IMR-90 (cell line): ENCODE measurements around the gene TPP2. TPM values are rescaled to one million over a fixed set of nuclear protein-coding genes. Genes with fewer than 3 reads are reported as not detected.

Source experiments
- ATAC-seq: fragments of 200-7000 bp; cut with Tn5 transposase; 2 replicates; pipeline ENCODE4 v1.9.1; 2020; ENCODE audit warnings: low read depth, mild to moderate bottlenecking, moderate library complexity
- BruUV-seq: library from RNA; stranded (reverse); fragments of 400-500 nt; replicated peaks from 2 replicates; lab custom pipeline; 2021; lab: Mats Ljungman, UMichigan
- CTCF ChIA-PET: fragments of 300-600 bp; formaldehyde crosslinking; extraction: SDS; loops from one replicate; lab custom pipeline; 2021; ENCODE audit warnings: antibody characterized with exemption; lab: Yijun Ruan, JAX
- POLR2A ChIA-PET: fragments of 300-600 bp; sonication (Branson Sonifier 250); formaldehyde crosslinking; loops from one replicate; lab custom pipeline; 2022; ENCODE audit warnings: antibody characterized with exemption; ENCODE audit not compliant: unreplicated experiment; lab: Charles Lee
- DNase-seq: peaks from one replicate; pipeline ENCODE4 v3.0.0; 2013
- H2AFZ ChIP-seq: replicated peaks from 2 replicates; pipeline ENCODE3; 2013; ENCODE audit warnings: low read length, mild to moderate bottlenecking; ENCODE audit not compliant: poor library complexity
- H2AK5ac ChIP-seq: 2 replicates; pipeline ENCODE4 v1.6.1; 2013; ENCODE audit warnings: low read depth, low read length, inconsistent platforms
- H2AK9ac ChIP-seq: replicated peaks from 2 replicates; pipeline ENCODE3; 2013; ENCODE audit warnings: mild to moderate bottlenecking, low read depth, low read length, moderate library complexity; ENCODE audit not compliant: poor library complexity
- H2BK120ac ChIP-seq: 2 replicates; pipeline ENCODE4 v1.6.1; 2013; ENCODE audit warnings: low read depth, low read length, inconsistent platforms
- H2BK15ac ChIP-seq: 3 replicates; pipeline ENCODE4 v1.6.1; 2013; ENCODE audit warnings: low read depth, low read length, inconsistent platforms
- H2BK20ac ChIP-seq: 2 replicates; pipeline ENCODE4 v1.6.1; 2013; ENCODE audit warnings: low read depth, mild to moderate bottlenecking, inconsistent platforms, low read length, moderate library complexity
- H2BK5ac ChIP-seq: 2 replicates; pipeline ENCODE4 v1.6.1; 2013; ENCODE audit warnings: mild to moderate bottlenecking, low read depth, low read length, inconsistent platforms; ENCODE audit not compliant: poor library complexity, severe bottlenecking
- H3K14ac ChIP-seq: replicated peaks from 2 replicates; pipeline ENCODE4 v1.6.1; 2013; ENCODE audit warnings: low read depth, low read length, inconsistent platforms
- H3K18ac ChIP-seq: 2 replicates; pipeline ENCODE4 v1.6.1; 2013; ENCODE audit warnings: low read depth, low read length, control low read depth
- H3K23ac ChIP-seq: 2 replicates; pipeline ENCODE4 v1.6.1; 2013; ENCODE audit warnings: low read depth, low read length, inconsistent platforms
- H3K27ac ChIP-seq: 2 replicates; pipeline ENCODE4 v1.5.1; 2013; ENCODE audit warnings: mild to moderate bottlenecking, control low read depth, low read length; ENCODE audit not compliant: insufficient read depth
- H3K27me3 ChIP-seq: 2 replicates; pipeline ENCODE4 v1.6.1; 2013; ENCODE audit warnings: low read length; ENCODE audit not compliant: control insufficient read depth, insufficient read depth
- H3K36me3 ChIP-seq: 2 replicates; pipeline ENCODE4 v1.6.1; 2013; ENCODE audit warnings: low read length, mixed read lengths; ENCODE audit not compliant: control insufficient read depth, insufficient read depth
- H3K4ac ChIP-seq: 2 replicates; pipeline ENCODE4 v1.6.1; 2013; ENCODE audit warnings: low read depth, low read length, inconsistent platforms
- H3K4me1 ChIP-seq: 2 replicates; pipeline ENCODE4 v1.6.1; 2013; ENCODE audit warnings: low read length, mixed read lengths; ENCODE audit not compliant: control insufficient read depth, insufficient read depth
- H3K4me2 ChIP-seq: 2 replicates; pipeline ENCODE4 v1.6.1; 2013; ENCODE audit warnings: low read depth, mild to moderate bottlenecking, control low read depth, low read length, moderate library complexity
- H3K4me3 ChIP-seq: 2 replicates; pipeline ENCODE4 v1.5.1; 2013; ENCODE audit warnings: low read depth, mild to moderate bottlenecking, control low read depth, low read length, moderate library complexity; ENCODE audit not compliant: insufficient read depth
- H3K56ac ChIP-seq: 2 replicates; pipeline ENCODE4 v1.6.1; 2013; ENCODE audit warnings: low read length, inconsistent platforms; ENCODE audit not compliant: insufficient read depth; ENCODE audit errors: extremely low read depth
- H3K79me1 ChIP-seq, 2 experiments: 2 replicates each; pipeline ENCODE4 v1.6.1; 2013; ENCODE audit warnings: low read length in 2 of 2, inconsistent platforms in 1 of 2, low read depth in 1 of 2
- H3K9ac ChIP-seq: 2 replicates; pipeline ENCODE4 v1.6.1; 2013; ENCODE audit warnings: low read depth, low read length, control low read depth
- H3K9me1 ChIP-seq: 2 replicates; pipeline ENCODE4 v1.6.1; 2013; ENCODE audit warnings: low read length, inconsistent platforms; ENCODE audit not compliant: insufficient read depth
- H3K9me3 ChIP-seq: 2 replicates; pipeline ENCODE4 v1.6.1; 2013; ENCODE audit warnings: low read length; ENCODE audit not compliant: control insufficient read depth, insufficient read depth
- H4K20me1 ChIP-seq: 2 replicates; pipeline ENCODE4 v1.6.1; 2013; ENCODE audit warnings: low read length, inconsistent platforms; ENCODE audit not compliant: insufficient read depth
- H4K5ac ChIP-seq: 2 replicates; pipeline ENCODE4 v1.6.1; 2013; ENCODE audit warnings: mild to moderate bottlenecking, low read depth, low read length, control low read depth
- H4K8ac ChIP-seq, 2 experiments: 2 replicates each; pipeline ENCODE4 v1.6.1; 2013; ENCODE audit warnings: low read depth in 2 of 2, low read length in 2 of 2, control low read depth in 1 of 2, inconsistent platforms in 1 of 2
- H4K91ac ChIP-seq: 2 replicates; pipeline ENCODE4 v1.6.1; 2013; ENCODE audit warnings: low read depth, low read length, inconsistent platforms; ENCODE audit not compliant: insufficient read depth
- BHLHE40 ChIP-seq: fragments of 150-350 bp; IDR thresholded peaks from 2 replicates; pipeline ENCODE4 v1.6.1; 2016; ENCODE audit warnings: mild to moderate bottlenecking, low read depth, low read length
- CHD1 ChIP-seq: IDR thresholded peaks from 2 replicates; pipeline ENCODE4 v1.6.1; 2012; ENCODE audit warnings: low read depth, low read length, improper control_type of control experiment
- FOS ChIP-seq: fragments of 150-350 bp; IDR thresholded peaks from 2 replicates; pipeline ENCODE4 v1.6.1; 2016; ENCODE audit warnings: low read depth, low read length
- MAFK ChIP-seq: IDR thresholded peaks from 2 replicates; pipeline ENCODE4 v1.6.1; 2012; ENCODE audit warnings: low read depth, low read length, improper control_type of control experiment
- MAZ ChIP-seq: IDR thresholded peaks from 2 replicates; pipeline ENCODE4 v1.6.1; 2012; ENCODE audit warnings: low read depth, mild to moderate bottlenecking, low read length, improper control_type of control experiment, moderate library complexity, borderline replicate concordance
- MXI1 ChIP-seq: IDR thresholded peaks from 2 replicates; pipeline ENCODE4 v1.6.1; 2012; ENCODE audit warnings: low read depth, mild to moderate bottlenecking, low read length, moderate library complexity, borderline replicate concordance
- POLR2A ChIP-seq: IDR thresholded peaks from 2 replicates; pipeline ENCODE4 v1.6.1; 2012; ENCODE audit warnings: mild to moderate bottlenecking, low read depth, low read length
- RAD21 ChIP-seq: IDR thresholded peaks from 2 replicates; pipeline ENCODE4 v1.6.1; 2012; ENCODE audit warnings: low read length, improper control_type of control experiment
- RFX5 ChIP-seq: IDR thresholded peaks from 2 replicates; pipeline ENCODE4 v1.8.0; 2012; ENCODE audit warnings: low read depth, mild to moderate bottlenecking, low read length, moderate library complexity
- SMC3 ChIP-seq: fragments of 150-350 bp; IDR thresholded peaks from 2 replicates; pipeline ENCODE4 v1.6.1; 2016; ENCODE audit warnings: low read depth, mild to moderate bottlenecking, antibody characterized with exemption, low read length, moderate library complexity
- WGBS, 2 experiments: methylation state at CpG; one replicate each; pipeline versions ENCODE4 v1.1.5 to v1.1.7; 2013; ENCODE audit warnings: missing lambda C conversion rate in 2 of 2; ENCODE audit not compliant: insufficient read length in 1 of 2; ENCODE audit errors: extremely low coverage in 2 of 2; 5-methylcytosine and 5-hydroxymethylcytosine counted together
- dilution Hi-C: fragments of 300-500 bp; cut with HindIII; formaldehyde crosslinking; loops from one replicate; pipeline ENCODE4 v1.14.3; 2018; ENCODE audit warnings: low sequenced_read_pairs; ENCODE audit not compliant: unreplicated experiment
- in situ Hi-C: fragments of 300-500 bp; cut with MboI; formaldehyde crosslinking; loops from 3 replicates; pipeline ENCODE4 v1.14.3; 2019; ENCODE audit warnings: low sequenced_read_pairs, inconsistent platforms, mixed read lengths
- intact Hi-C: fragments of 100-400 bp; cut with micrococcal nuclease; formaldehyde crosslinking; loops from 2 replicates; pipeline ENCODE4 v1.10.0; 2022
- polyA plus RNA-seq, 3 experiments: library from polyadenylated mRNA; depleted of rRNA; stranded (reverse); fragments of >200 nt; gene quantifications; 2 replicates each; pipeline ENCODE4 v1.2.3, GENCODE V29; 2012; ENCODE audit warnings: low replicate concordance in 1 of 3
- total RNA-seq: library from RNA; depleted of rRNA; stranded (reverse); fragments of >200 nt; gene quantifications from 2 replicates; pipeline ENCODE4 v1.2.3, GENCODE V29; 2012
- TF ChIP-seq, protein P1 (sequence below): fragments of 150-350 bp; IDR thresholded peaks from 2 replicates; pipeline ENCODE4 v1.6.1; 2016; ENCODE audit warnings: low read depth, mild to moderate bottlenecking, low read length, moderate library complexity, borderline replicate concordance
- TF ChIP-seq, protein P2 (sequence below): fragments of 150-350 bp; IDR thresholded peaks from 2 replicates; pipeline ENCODE4 v1.6.1; 2017; ENCODE audit warnings: mild to moderate bottlenecking, antibody characterized with exemption, low read length, low read depth

Gene TPP2
- total and polyA plus RNA-seq, 2 of the 4 experiments (the other 2 are of a cell fraction) = 27.6 to 52.9 TPM

DNA sequence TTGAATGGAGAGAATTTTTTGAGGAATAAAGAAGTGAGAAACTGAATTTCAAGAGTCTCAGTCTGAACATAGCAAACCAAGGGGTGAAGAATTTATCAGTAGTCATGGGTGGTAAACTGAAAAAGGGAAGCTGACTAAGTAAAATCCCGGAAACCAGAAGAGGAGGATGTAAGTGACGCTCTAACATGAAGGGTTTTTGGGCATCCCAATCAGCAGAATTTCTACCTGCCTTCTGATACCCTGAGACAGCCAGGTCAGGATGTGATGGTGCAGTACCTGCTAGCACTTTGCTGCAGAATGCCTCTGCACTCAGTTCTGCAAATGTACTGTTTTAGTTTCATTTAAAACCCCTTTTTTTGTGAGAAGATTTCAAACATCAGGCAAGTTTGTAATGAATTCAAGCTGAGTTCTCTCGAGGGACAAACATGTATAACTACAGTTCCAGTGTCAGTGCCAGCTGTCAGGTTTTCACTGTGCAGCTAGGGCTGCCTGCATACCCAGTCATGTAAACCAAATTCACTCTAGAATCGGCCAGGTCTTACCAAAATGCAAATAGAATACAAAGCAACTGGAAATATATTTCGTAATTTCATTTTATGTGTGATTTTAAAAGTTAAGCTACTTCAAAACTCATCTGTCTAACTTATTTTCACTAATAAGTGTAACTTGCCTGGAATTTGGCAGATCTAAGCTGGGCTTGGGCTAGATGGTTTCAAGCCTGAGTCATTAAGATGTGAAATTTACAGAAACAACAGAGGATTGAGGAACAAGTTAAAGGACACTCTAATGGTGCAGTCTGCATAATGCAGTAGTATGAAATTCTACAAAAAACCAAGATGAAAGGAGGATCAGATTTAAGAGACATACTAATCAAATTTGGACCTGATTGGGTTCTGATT lies 84.3 kb downstream of the TPP2 start (continued):
- no peak for TF ChIP-seq MAZ

DNA sequence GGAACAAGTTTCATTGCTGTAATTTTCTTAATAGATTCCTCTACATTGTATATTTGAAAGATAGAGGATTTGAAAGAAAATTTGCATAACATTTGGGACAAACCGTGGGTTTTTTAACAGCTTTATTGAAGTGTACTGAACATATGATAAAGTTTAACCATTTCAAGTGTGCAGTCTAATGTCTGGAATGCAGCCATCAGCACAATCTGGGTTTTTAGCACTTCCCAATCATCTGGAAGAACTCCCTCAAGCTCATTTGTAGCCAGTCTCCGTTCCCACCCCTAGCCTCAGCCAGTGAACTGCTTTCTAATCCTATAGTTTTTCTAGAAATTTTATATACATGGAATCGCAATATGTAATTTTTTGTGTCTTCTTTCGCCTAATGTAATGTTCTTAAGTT lies 85.4 kb downstream of the TPP2 start:
- no TSS peak for BruUV-seq
- POLR2A ChIA-PET = no interaction called here
- in situ Hi-C loops = no loop called here
- TF ChIP-seq BHLHE40 (no peak), POLR2A (no peak), MAZ (no peak), SMC3 (no peak), CHD1 (no peak), MAFK (no peak), MXI1 (no peak), RAD21 (no peak), FOS (no peak), RFX5 (no peak)
- TF ChIP-seq, protein P1, sequence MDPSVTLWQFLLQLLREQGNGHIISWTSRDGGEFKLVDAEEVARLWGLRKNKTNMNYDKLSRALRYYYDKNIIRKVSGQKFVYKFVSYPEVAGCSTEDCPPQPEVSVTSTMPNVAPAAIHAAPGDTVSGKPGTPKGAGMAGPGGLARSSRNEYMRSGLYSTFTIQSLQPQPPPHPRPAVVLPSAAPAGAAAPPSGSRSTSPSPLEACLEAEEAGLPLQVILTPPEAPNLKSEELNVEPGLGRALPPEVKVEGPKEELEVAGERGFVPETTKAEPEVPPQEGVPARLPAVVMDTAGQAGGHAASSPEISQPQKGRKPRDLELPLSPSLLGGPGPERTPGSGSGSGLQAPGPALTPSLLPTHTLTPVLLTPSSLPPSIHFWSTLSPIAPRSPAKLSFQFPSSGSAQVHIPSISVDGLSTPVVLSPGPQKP = no peak
- TF ChIP-seq, protein P2, sequence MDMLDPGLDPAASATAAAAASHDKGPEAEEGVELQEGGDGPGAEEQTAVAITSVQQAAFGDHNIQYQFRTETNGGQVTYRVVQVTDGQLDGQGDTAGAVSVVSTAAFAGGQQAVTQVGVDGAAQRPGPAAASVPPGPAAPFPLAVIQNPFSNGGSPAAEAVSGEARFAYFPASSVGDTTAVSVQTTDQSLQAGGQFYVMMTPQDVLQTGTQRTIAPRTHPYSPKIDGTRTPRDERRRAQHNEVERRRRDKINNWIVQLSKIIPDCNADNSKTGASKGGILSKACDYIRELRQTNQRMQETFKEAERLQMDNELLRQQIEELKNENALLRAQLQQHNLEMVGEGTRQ = no peak

More for the DNA sequence above, 85.4 kb downstream of the TPP2 start:
- no peak overlapping the region for H3K14ac ChIP-seq
- 0 out of 2 replicates have a peak, but pooled peaks cover 2% of the 10 kb centered on the region for H3K9me3 ChIP-seq
- no peak overlapping the region for H3K27ac ChIP-seq
- no peak overlapping the region for H2BK15ac ChIP-seq
- CTCF ChIA-PET = interaction anchor here (0.7 kb wide), 1 partner anchor 92 kb away, joined by 3 read pairs; no protein-coding TSS in a partner anchor
- no peak overlapping the region for H2AFZ ChIP-seq
- intact Hi-C loops (no loop called here), dilution Hi-C loops (no loop called here)
- no peak overlapping the region for H4K5ac ChIP-seq
- no peaks in the 10 kb centered on the region for H3K79me1 ChIP-seq
- DNase-seq (no peak), ATAC-seq (no peak)
- no peaks in the 10 kb centered on the region for H3K27me3 ChIP-seq
- peaks cover 12% of the 10 kb centered on the region for H3K36me3 ChIP-seq
- no peaks in the 10 kb centered on the region for H3K4me1 ChIP-seq
- no peak overlapping the region for H2AK5ac ChIP-seq
- H3K9me1 ChIP-seq = no peaks in the 10 kb centered on the region
- no peak overlapping the region for H3K4me3 ChIP-seq
- no peak overlapping the region for H2BK20ac ChIP-seq
- no CpG with 5 or more reads among the region's 4 CpGs for WGBS, 2 experiments
- H4K91ac ChIP-seq = no peak overlapping the region
- no peak overlapping the region for H2BK120ac ChIP-seq
- no peak overlapping the region for H4K8ac ChIP-seq
- no peak overlapping the region for H3K4ac ChIP-seq
- no peaks in the 10 kb centered on the region for H4K20me1 ChIP-seq
- no peak overlapping the region for H2BK5ac ChIP-seq
- H3K56ac ChIP-seq = no peak overlapping the region
- H3K18ac ChIP-seq = no peak overlapping the region
- no peak overlapping the region for H3K9ac ChIP-seq
- no peak overlapping the region for H3K4me2 ChIP-seq
- H2AK9ac ChIP-seq = no peak overlapping the region
- no peak overlapping the region for H3K23ac ChIP-seq
